Measurements from ENCODE around the gene SMTNL2.
"Not testable (repeated sequence)": the region's sequence is repeated elsewhere in the genome, so short reads cannot be mapped to it uniquely, and the experiment has no call there.

Gene SMTNL2

DNA sequence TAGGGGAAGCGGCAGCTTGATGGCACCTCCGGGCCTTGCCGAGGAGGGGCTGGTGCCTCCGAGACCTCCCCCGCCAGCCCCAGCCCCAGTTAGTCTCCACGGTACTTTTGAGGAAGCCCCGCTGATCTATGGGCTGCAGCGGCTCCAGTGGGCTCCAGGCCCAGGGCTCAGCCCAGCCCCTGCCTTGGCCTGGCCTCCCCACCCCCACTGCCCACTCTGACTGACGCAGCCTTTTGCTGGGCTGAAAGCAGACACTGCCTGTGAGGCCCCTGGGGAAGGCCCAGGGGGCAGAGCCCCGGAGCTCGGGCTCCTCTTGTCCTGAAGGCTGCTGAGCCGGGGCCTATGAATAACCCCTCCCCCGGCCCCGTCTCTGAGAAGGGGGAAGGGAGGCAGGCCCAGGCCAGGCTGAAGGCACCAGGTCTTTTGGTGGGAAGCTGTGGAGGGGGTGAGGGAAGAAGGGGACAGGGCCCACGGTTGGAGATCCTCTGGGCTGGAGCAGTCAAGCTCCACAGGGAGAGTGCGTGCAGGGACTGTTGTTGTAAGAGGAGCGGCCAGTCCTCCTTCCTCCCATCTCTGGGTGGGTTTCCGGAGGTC is 7.5 kb upstream of the SMTNL2 start:
- H3K9me3 Mint-ChIP-seq = no peaks in the 10 kb centered on the region
- ATAC-seq (replicated peaks) (no peak), DNase-seq (no peak)
- peaks cover 0 to 4% of the 10 kb centered on the region in 2 donors for H3K4me1 Mint-ChIP-seq (ENCODE audit: low read depth in 2 of 2)
- H3K4me3 Mint-ChIP-seq = no peak overlapping the region
- H3K36me3 Mint-ChIP-seq (ENCODE audit: insufficient read depth) = peaks cover 3% of the 10 kb centered on the region
- H3K27me3 Mint-ChIP-seq = peaks cover 7 to 32% of the 10 kb centered on the region in 2 donors
- H3K27ac Mint-ChIP-seq = no peak overlapping the region

DNA sequence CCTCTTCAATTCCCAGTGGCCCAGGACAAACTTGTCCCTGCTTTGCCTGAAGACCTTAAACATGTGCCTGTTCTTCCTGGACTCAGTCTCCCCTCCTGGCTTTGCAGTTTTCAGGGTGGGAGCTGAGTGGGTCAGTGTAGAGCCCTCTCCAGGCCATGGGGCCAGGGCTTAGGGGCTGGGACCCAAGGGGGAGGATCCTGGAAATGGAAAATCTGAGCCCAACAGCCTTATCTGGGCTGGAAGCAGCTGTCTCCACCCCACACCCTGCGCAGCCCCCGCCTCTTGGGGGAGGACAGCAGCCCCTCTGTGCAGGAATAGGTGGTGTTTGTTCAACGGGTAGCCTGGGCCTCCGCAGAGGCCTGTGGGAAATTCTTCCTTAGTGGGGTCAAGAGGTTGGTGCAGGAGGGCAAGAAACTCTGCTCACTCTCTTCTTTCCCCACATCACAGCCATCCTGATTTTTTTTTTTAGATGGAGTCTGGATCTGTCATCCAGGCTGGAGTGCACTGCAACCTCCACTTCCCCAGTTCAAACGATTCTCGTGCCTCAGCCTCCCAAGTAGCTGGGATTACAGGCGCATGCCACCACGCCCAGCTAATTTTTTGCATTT is 6.8 kb upstream of the SMTNL2 start:
- Mint-ChIP-seq H3K27me3 (peaks cover 14 to 39% of the 10 kb centered on the region in 2 donors), H3K9me3 (no peaks in the 10 kb centered on the region), H3K36me3 (ENCODE audit: insufficient read depth) (peaks cover 3% of the 10 kb centered on the region), H3K4me1 (ENCODE audit: low read depth in 2 of 2) (peaks cover 0 to 4% of the 10 kb centered on the region in 2 donors), H3K4me3 (no peak overlapping the region), H3K27ac (no peak overlapping the region)
- no peak for ATAC-seq (replicated peaks)
- DNase-seq = no peak

DNA sequence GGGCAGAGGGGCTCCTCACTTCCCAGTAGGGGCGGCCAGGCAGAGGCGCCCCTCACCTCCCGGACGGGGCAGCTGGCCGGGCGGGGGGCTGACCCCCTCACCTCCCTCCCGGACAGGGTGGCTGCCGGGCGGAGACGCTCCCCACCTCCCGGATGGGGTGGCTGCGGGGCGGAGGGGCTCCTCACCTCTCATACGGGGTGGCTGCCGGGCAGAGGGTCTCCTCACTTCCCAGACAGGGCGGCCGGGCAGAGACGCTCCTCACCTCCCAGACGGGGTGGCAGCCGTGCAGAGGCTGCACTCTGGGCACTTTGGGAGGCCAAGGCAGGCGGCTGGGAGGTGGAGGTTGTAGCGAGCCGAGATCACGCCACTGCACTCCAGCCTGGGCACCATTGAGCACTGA is 6.0 kb upstream of the SMTNL2 start:
- DNase-seq = not testable (repeated sequence)

GRCh38 chr17:4579678-4580077 is 4.7 kb upstream of the SMTNL2 start:
- peaks cover 3 to 4% of the 10 kb centered on the region in 2 donors for H3K4me1 Mint-ChIP-seq (ENCODE audit: low read depth in 2 of 2)
- H3K4me3 Mint-ChIP-seq = no peak overlapping the region
- H3K36me3 Mint-ChIP-seq (ENCODE audit: insufficient read depth) = peaks cover 3% of the 10 kb centered on the region
- peaks cover 29 to 55% of the 10 kb centered on the region in 2 donors for H3K27me3 Mint-ChIP-seq
- ATAC-seq (replicated peaks) = no peak
- DNase-seq = no peak
- no peak overlapping the region for H3K27ac Mint-ChIP-seq
- no peaks in the 10 kb centered on the region for H3K9me3 Mint-ChIP-seq

More for the DNA sequence above, 6.0 kb upstream of the SMTNL2 start:
- not testable (repeated sequence) for H3K27ac Mint-ChIP-seq; H3K4me3 Mint-ChIP-seq; H3K9me3 Mint-ChIP-seq; H3K36me3 Mint-ChIP-seq (ENCODE audit: insufficient read depth); H3K4me1 Mint-ChIP-seq (ENCODE audit: low read depth in 2 of 2); ATAC-seq (replicated peaks)
- peaks cover 22 to 48% of the 10 kb centered on the region in 2 donors for H3K27me3 Mint-ChIP-seq

DNA sequence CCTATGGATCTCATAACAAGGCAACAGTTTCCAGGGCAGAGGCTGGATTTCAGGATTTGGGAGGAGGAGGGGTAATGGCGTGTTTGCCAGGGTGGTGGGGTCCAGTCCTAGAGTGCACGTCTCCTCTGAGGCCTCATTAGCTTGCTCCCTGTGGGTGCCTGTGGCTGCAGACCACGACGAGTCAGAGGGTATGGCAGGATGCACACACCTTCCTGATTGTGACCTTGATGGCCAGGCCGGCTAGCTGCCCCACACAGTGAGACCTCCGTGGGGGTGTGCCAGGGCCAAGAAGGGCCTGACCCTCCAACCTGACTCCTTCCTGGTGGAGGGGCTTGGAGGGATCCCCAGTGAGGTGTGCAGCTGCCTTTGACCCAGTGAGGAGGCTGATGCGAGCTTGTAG is 4.0 kb upstream of the SMTNL2 start:
- DNase-seq (no peak), ATAC-seq (replicated peaks) (no peak)
- Mint-ChIP-seq H3K4me3 (no peak overlapping the region), H3K27me3 (peaks cover 33 to 60% of the 10 kb centered on the region in 2 donors), H3K4me1 (ENCODE audit: low read depth in 2 of 2) (peaks cover 3 to 4% of the 10 kb centered on the region in 2 donors), H3K36me3 (ENCODE audit: insufficient read depth) (peaks cover 1% of the 10 kb centered on the region), H3K27ac (no peak overlapping the region), H3K9me3 (no peaks in the 10 kb centered on the region)

DNA sequence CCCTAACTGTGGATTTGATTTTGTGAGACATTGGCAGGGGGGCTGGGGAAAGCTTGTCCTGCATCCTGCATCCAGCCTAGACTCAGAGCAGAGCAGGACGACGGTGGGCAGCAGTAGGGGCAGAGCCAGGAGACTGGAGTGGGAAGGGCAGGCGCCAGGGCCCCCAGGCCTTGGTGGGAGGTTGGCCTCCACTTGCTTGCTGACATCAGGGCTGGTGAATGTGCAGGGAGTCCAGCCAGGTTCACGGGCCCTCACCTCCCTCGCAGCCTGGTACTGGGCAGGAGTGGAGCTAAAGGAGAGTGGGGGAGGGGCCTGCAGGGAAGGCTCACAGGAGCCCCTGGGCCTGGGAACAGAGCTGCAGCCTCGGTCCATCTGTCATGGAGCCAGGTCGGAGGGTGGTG is 2.2 kb upstream of the SMTNL2 start:
- Mint-ChIP-seq H3K27me3 (peaks cover 48 to 68% of the 10 kb centered on the region in 2 donors), H3K9me3 (no peaks in the 10 kb centered on the region), H3K27ac (no peak overlapping the region), H3K4me3 (no peak overlapping the region), H3K36me3 (ENCODE audit: insufficient read depth) (no peaks in the 10 kb centered on the region), H3K4me1 (ENCODE audit: low read depth in 2 of 2) (peaks cover 3 to 4% of the 10 kb centered on the region in 2 donors)
- DNase-seq (no peak), ATAC-seq (replicated peaks) (no peak)

DNA sequence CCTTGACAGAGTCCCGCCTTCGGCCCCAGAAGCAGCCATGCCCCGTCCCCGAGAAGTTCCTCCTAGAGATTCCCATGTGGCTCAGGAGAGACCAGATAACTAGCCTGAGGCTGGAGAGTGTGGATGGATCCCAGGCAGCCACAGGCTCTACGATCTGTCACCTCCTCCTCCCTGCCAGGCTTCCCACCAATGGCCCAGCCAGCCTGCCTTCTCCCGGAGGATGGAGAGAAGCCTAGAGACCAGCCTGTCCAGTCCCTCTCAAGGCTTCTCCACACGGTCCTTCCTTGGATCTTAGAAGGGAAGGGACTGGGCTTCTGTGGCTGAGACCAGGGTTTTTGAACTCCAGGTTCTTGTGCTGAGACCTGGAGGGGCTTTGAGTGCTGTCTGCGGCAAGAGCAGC is 1.6 kb upstream of the SMTNL2 start:
- Mint-ChIP-seq H3K4me1 (ENCODE audit: low read depth in 2 of 2) (peaks cover 3 to 4% of the 10 kb centered on the region in 2 donors), H3K27me3 (peaks cover 48 to 70% of the 10 kb centered on the region in 2 donors), H3K36me3 (ENCODE audit: insufficient read depth) (no peaks in the 10 kb centered on the region), H3K4me3 (no peak overlapping the region), H3K9me3 (no peaks in the 10 kb centered on the region), H3K27ac (no peak overlapping the region)
- ATAC-seq (replicated peaks) (no peak), DNase-seq (no peak)

GRCh38 chr17:4583206-4583605 is 1.1 kb upstream of the SMTNL2 start:
- Mint-ChIP-seq H3K4me1 (ENCODE audit: low read depth in 2 of 2) (peaks cover 4% of the 10 kb centered on the region in 2 donors), H3K9me3 (no peaks in the 10 kb centered on the region), H3K4me3 (peak overlapping the region; percentile 68 to 71), H3K36me3 (ENCODE audit: insufficient read depth) (no peaks in the 10 kb centered on the region), H3K27me3 (peaks cover 48 to 74% of the 10 kb centered on the region in 2 donors), H3K27ac (no peak overlapping the region)
- no peak for DNase-seq
- ATAC-seq (replicated peaks) = no peak

- Mint-ChIP-seq H3K4me3 (peak overlapping the region; percentile 68 to 71), H3K36me3 (ENCODE audit: insufficient read depth) (no peaks in the 10 kb centered on the region), H3K27me3 (peaks cover 48 to 79% of the 10 kb centered on the region in 2 donors), H3K9me3 (no peaks in the 10 kb centered on the region), H3K27ac (no peak overlapping the region), H3K4me1 (ENCODE audit: low read depth in 2 of 2) (peaks cover 4 to 5% of the 10 kb centered on the region in 2 donors)
- DNase-seq (no peak), ATAC-seq (replicated peaks) (peak; percentile 54)
Observed at GRCh38 chr17:4583782-4584100, 588 bp upstream of the SMTNL2 start.

DNA sequence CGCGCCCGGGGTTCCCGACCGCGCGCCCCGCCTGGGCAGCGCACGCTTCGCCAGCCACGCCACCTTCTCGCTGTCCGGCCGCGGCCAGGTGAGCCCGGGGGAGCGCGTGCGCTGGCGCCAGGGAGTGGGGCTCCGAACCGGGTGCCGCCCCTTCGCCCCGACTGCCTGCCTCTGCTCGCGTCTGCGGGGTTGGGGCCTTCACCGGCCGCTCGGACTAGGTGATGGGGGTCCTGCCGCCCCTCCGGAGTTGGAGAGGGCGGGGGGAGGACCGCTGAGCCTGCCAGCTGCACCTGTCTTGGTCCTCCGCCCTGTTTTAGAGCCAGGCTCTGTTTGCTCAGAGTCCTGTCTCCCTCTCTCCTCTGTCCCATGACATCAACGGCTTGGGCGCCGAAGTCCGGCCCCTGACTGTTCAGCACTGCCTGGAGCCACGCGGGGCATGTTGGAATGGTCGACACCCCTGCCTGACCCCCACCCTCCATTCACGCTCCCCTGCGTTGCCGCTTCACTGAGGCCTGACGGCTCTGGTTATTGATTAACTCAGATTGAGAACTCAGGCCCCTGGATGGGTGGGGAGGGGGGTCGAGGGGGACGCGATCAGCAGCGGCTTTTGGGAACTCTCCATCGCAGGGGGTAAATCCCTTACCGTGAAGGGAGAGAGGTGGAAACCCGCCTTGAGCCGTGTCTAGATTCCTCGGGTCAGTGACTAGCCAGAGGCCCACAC is 748 bp downstream of the SMTNL2 start:
- Mint-ChIP-seq H3K36me3 (ENCODE audit: insufficient read depth) (no peaks in the 10 kb centered on the region), H3K9me3 (no peaks in the 10 kb centered on the region), H3K27me3 (peaks cover 49 to 78% of the 10 kb centered on the region in 2 donors), H3K4me3 (peak overlapping the region in 1 of 2 donors; percentile 35), H3K4me1 (ENCODE audit: low read depth in 2 of 2) (peaks cover 4 to 5% of the 10 kb centered on the region in 2 donors), H3K27ac (no peak overlapping the region)
- no peak for DNase-seq
- ATAC-seq (replicated peaks) = no peak

DNA sequence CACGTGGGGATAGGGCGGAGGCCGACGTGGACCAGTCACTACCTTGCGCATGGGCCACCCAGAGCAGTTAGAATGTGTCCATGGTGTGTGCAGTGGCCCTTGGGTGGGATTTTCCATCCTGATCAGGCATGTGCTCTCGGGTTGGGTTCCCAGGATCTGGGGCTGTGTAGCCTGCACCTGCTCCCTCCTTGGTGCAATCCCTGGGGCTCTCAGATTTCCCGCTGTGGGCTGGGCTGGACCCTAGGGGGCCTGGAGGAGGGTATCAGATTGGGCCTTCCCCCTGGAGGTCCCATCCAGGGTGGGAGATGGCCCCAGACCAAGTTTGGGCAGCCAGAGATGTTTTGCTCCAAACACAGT is 1.3 kb downstream of the SMTNL2 start:
- Mint-ChIP-seq H3K27me3 (peaks cover 55 to 82% of the 10 kb centered on the region in 2 donors), H3K4me1 (ENCODE audit: low read depth in 2 of 2) (peaks cover 4 to 5% of the 10 kb centered on the region in 2 donors), H3K9me3 (no peaks in the 10 kb centered on the region), H3K27ac (no peak overlapping the region), H3K36me3 (ENCODE audit: insufficient read depth) (no peaks in the 10 kb centered on the region), H3K4me3 (no peak overlapping the region)
- no peak for ATAC-seq (replicated peaks)
- no peak for DNase-seq

DNA sequence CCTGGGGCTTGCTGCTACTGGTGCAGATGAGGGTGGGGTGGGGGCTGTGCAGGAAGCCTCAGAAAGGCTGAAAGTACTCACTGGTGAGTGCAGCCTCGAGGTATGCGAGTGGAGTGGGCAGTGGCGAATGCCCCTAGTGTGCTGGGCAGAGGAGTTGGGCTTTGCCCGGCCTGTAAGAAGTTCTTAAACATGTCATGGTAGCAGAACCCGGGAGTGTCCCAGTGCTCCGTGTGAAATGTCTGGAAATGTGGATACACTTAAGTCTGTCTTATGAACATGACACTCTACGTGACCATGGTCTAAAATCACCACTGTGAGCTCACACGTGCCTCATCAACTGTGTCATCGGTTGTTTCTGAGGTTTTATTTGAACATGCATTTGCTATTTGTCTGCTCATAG is 1.7 kb downstream of the SMTNL2 start:
- peaks cover 4 to 5% of the 10 kb centered on the region in 2 donors for H3K4me1 Mint-ChIP-seq (ENCODE audit: low read depth in 2 of 2)
- ATAC-seq (replicated peaks) = no peak
- H3K36me3 Mint-ChIP-seq (ENCODE audit: insufficient read depth) = no peaks in the 10 kb centered on the region
- no peak overlapping the region for H3K4me3 Mint-ChIP-seq
- no peak for DNase-seq
- no peaks in the 10 kb centered on the region for H3K9me3 Mint-ChIP-seq
- H3K27ac Mint-ChIP-seq = no peak overlapping the region
- H3K27me3 Mint-ChIP-seq = peaks cover 59 to 82% of the 10 kb centered on the region in 2 donors

GRCh38 chr17:4587195-4587594 is 2.9 kb downstream of the SMTNL2 start:
- no peak for ATAC-seq (replicated peaks)
- Mint-ChIP-seq H3K27me3 (peaks cover 54 to 82% of the 10 kb centered on the region in 2 donors), H3K9me3 (no peaks in the 10 kb centered on the region)

DNA sequence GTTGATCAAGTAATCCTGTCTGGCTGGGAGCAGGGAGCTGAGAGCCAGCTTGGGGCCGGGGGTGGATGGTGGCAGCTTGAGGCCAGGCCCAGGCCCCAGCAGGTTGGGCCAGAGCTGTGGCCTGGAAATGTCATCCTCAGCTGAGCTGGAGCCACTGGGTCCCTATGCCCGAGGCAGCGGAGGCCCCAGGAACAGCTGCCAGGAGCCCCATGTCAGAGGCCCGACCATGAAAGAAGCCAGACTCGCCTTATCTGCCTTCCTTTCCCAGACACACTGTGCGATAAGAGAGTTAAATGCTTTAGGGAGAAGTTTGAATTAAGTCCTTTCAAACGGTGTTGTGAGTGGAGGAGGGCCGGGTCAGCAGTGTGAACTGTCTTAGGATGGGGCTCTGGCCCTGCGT is 3.5 kb downstream of the SMTNL2 start:
- H3K9me3 Mint-ChIP-seq = no peaks in the 10 kb centered on the region
- DNase-seq = no peak

More at GRCh38 chr17:4587195-4587594, 2.9 kb downstream of the SMTNL2 start:
- Mint-ChIP-seq H3K27ac (no peak overlapping the region), H3K4me1 (ENCODE audit: low read depth in 2 of 2) (peaks cover 4 to 5% of the 10 kb centered on the region in 2 donors), H3K4me3 (no peak overlapping the region), H3K36me3 (ENCODE audit: insufficient read depth) (no peaks in the 10 kb centered on the region)
- DNase-seq = no peak

More for the DNA sequence above, 3.5 kb downstream of the SMTNL2 start:
- no peak overlapping the region for H3K27ac Mint-ChIP-seq
- H3K36me3 Mint-ChIP-seq (ENCODE audit: insufficient read depth) = no peaks in the 10 kb centered on the region
- H3K4me3 Mint-ChIP-seq = no peak overlapping the region
- H3K27me3 Mint-ChIP-seq = peaks cover 48 to 82% of the 10 kb centered on the region in 2 donors
- ATAC-seq (replicated peaks) = no peak
- peaks cover 4 to 5% of the 10 kb centered on the region in 2 donors for H3K4me1 Mint-ChIP-seq (ENCODE audit: low read depth in 2 of 2)
